ENCODE data around the gene ADARB2. TPM values are rescaled to one million over a fixed set of nuclear protein-coding genes. Genes with fewer than 3 reads are reported as not detected.
A peak's percentile ranks its signal among the peaks of the same experiment; 100 is the strongest.

ADARB2 gene
- total and polyA plus RNA-seq, 7 experiments from 2014 or later: 0.05 to 13.6 (median 6.3) TPM; not detected in 3

- CTCF ChIA-PET: interaction anchor here (0.6 kb wide), 1 partner anchor 101 kb away, joined by 3 read pairs; no protein-coding TSS in a partner anchor
- no peak overlapping the region for H3K27ac ChIP-seq (ENCODE audit: low read depth, low read length)
These were observed 580.3 kb downstream of the ADARB2 start for GRCh38 chr10:1156921-1157614.

DNA sequence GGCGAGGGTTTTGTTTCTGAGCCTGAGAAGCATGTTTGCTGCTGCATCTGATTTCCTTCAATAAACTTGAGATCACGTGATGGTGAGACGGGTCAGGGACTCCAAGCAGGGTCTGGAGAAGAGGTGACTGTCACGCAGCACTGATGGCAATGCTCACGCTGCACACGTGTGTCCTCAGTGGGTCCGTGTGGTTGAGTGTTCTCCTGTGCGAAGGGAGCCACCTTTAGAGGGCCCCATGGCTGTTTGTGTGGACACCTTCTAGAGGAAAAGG lies 580.8 kb downstream of the ADARB2 start:
- H3K36me3 Mint-ChIP-seq: no peaks in the 10 kb centered on the region
- H3K4me3 Mint-ChIP-seq: no peak overlapping the region
- H3K27me3 Mint-ChIP-seq: peaks cover 0 to 7% (median 0%) of the 10 kb centered on the region in 5 donors
- Histone ChIP-seq H3K27ac (ENCODE audit: low read depth, low read length) (no peak overlapping the region), H3K36me3 (ENCODE audit: control insufficient read depth in 2 of 3, insufficient read depth in 3 of 3, low read length in 3 of 3) (no peaks in the 10 kb centered on the region), H3K4me3 (ENCODE audit: low read length) (no peak overlapping the region), H3K4me1 (ENCODE audit: control insufficient read depth in 2 of 2, insufficient read depth in 2 of 2, low read length in 2 of 2) (no peaks in the 10 kb centered on the region), H3K9me3 (ENCODE audit: control insufficient read depth in 2 of 3, low read length in 3 of 3) (no peaks in the 10 kb centered on the region), H3K27me3 (ENCODE audit: control insufficient read depth in 2 of 2, insufficient read depth in 2 of 2, low read length in 2 of 2) (no peaks in the 10 kb centered on the region)
- no peaks in the 10 kb centered on the region for H3K9me3 Mint-ChIP-seq
- ATAC-seq (peak; percentile 6), DNase-seq (no peak)
- H3K27ac Mint-ChIP-seq: no peak overlapping the region
- POLR2A ChIA-PET: no interaction called here
- H3K4me1 Mint-ChIP-seq: peaks cover 0 to 4% (median 0%) of the 10 kb centered on the region in 7 donors
- intact Hi-C loops (cut with micrococcal nuclease): no loop called here
- CTCF ChIA-PET: no interaction called here

More at GRCh38 chr10:1156921-1157614, 580.3 kb downstream of the ADARB2 start:
- Mint-ChIP-seq H3K9me3 (no peaks in the 10 kb centered on the region), H3K36me3 (no peaks in the 10 kb centered on the region), H3K27me3 (peaks cover 0 to 7% (median 0%) of the 10 kb centered on the region in 5 donors), H3K27ac (no peak overlapping the region), H3K4me1 (peaks cover 0 to 4% (median 0%) of the 10 kb centered on the region in 7 donors), H3K4me3 (no peak overlapping the region)
- no peak for DNase-seq
- POLR2A ChIA-PET: no interaction called here
- Histone ChIP-seq H3K9me3 (ENCODE audit: control insufficient read depth in 2 of 3, low read length in 3 of 3) (no peaks in the 10 kb centered on the region), H3K27me3 (ENCODE audit: control insufficient read depth in 2 of 2, insufficient read depth in 2 of 2, low read length in 2 of 2) (no peaks in the 10 kb centered on the region), H3K4me3 (ENCODE audit: low read length) (no peak overlapping the region), H3K36me3 (ENCODE audit: control insufficient read depth in 2 of 3, insufficient read depth in 3 of 3, low read length in 3 of 3) (no peaks in the 10 kb centered on the region), H3K4me1 (ENCODE audit: control insufficient read depth in 2 of 2, insufficient read depth in 2 of 2, low read length in 2 of 2) (no peaks in the 10 kb centered on the region)
- intact Hi-C loops (cut with micrococcal nuclease): no loop called here
- ATAC-seq: no peak

GRCh38 chr10:1155791-1156615 lies 581.3 kb downstream of the ADARB2 start:
- no peaks in the 10 kb centered on the region for H3K36me3 ChIP-seq (ENCODE audit: control insufficient read depth in 2 of 3, insufficient read depth in 3 of 3, low read length in 3 of 3)
- Mint-ChIP-seq H3K27me3 (peaks cover 0 to 7% (median 0%) of the 10 kb centered on the region in 5 donors), H3K4me1 (peaks cover 0 to 4% (median 0%) of the 10 kb centered on the region in 7 donors), H3K4me3 (no peak overlapping the region), H3K27ac (no peak overlapping the region), H3K36me3 (no peaks in the 10 kb centered on the region), H3K9me3 (no peaks in the 10 kb centered on the region)
- H3K4me3 ChIP-seq (ENCODE audit: low read length): no peak overlapping the region
- ATAC-seq: peak; percentile 18
- DNase-seq: no peak
- CTCF ChIA-PET: no interaction called here
- no peak overlapping the region for H3K27ac ChIP-seq (ENCODE audit: low read depth, low read length)
- intact Hi-C loops (cut with micrococcal nuclease): no loop called here
- H3K27me3 ChIP-seq (ENCODE audit: control insufficient read depth in 2 of 2, insufficient read depth in 2 of 2, low read length in 2 of 2): no peaks in the 10 kb centered on the region
- no peaks in the 10 kb centered on the region for H3K4me1 ChIP-seq (ENCODE audit: control insufficient read depth in 2 of 2, insufficient read depth in 2 of 2, low read length in 2 of 2)
- POLR2A ChIA-PET: no interaction called here
- H3K9me3 ChIP-seq (ENCODE audit: control insufficient read depth in 2 of 3, low read length in 3 of 3): no peaks in the 10 kb centered on the region

- ChIA-PET POLR2A (no interaction called here), CTCF (interaction anchor here (0.7 kb wide), 1 partner anchor 44 kb away, joined by 3 read pairs; no protein-coding TSS in a partner anchor)
- ATAC-seq: no peak
These were observed 582.6 kb downstream of the ADARB2 start for GRCh38 chr10:1154531-1155295.

DNA sequence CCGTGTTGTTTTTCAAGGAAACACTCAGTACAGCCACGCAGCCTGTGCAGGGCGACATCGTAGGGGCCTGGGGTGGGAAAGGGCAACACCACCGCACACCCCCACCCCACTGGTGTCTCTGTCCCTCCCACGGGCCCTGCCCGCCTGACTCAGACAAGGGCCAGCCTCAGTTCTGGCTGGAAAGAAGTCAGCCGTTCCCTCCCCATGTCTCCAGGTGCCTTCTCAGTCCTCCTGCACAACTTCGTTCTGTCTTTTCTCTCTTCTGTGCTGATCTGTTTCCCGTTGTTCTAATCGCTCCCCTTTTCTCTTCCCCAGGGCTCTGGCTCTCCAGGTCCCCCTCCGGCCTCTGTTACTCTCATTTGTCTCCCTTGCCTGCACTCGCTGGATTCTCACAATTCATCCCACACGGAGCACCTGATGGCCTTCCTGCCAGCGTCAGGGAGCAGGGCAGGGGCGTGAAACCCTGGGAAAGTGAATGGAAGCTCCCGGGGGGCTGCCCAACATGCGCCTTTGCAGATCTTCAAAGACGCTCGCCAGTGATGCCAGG lies 583.4 kb downstream of the ADARB2 start:
- H3K36me3 Mint-ChIP-seq: no peaks in the 10 kb centered on the region
- Histone ChIP-seq H3K36me3 (ENCODE audit: control insufficient read depth in 2 of 3, insufficient read depth in 3 of 3, low read length in 3 of 3) (no peaks in the 10 kb centered on the region), H3K27ac (ENCODE audit: low read depth, low read length) (no peak overlapping the region), H3K4me1 (ENCODE audit: control insufficient read depth in 2 of 2, insufficient read depth in 2 of 2, low read length in 2 of 2) (no peaks in the 10 kb centered on the region), H3K27me3 (ENCODE audit: control insufficient read depth in 2 of 2, insufficient read depth in 2 of 2, low read length in 2 of 2) (no peaks in the 10 kb centered on the region), H3K4me3 (ENCODE audit: low read length) (no peak overlapping the region), H3K9me3 (ENCODE audit: control insufficient read depth in 2 of 3, low read length in 3 of 3) (no peaks in the 10 kb centered on the region)
- H3K4me3 Mint-ChIP-seq: peak overlapping the region in 1 of 10 donors; percentile 30
- no peak overlapping the region for H3K27ac Mint-ChIP-seq
- intact Hi-C loops (cut with micrococcal nuclease): no loop called here
- CTCF ChIA-PET: interaction anchor here (0.7 kb wide), 1 partner anchor 45 kb away, joined by 3 read pairs; no protein-coding TSS in a partner anchor
- H3K4me1 Mint-ChIP-seq: peaks cover 0 to 6% (median 4%) of the 10 kb centered on the region in 7 donors
- H3K27me3 Mint-ChIP-seq: peaks cover 0 to 7% (median 6%) of the 10 kb centered on the region in 5 donors
- DNase-seq (no peak), ATAC-seq (no peak)
- H3K9me3 Mint-ChIP-seq: peaks cover 0 to 3% (median 0%) of the 10 kb centered on the region in 11 donors
- POLR2A ChIA-PET: interaction anchor here (0.6 kb wide), 1 partner anchor 89 kb away, joined by 3 read pairs; no protein-coding TSS in a partner anchor

More at GRCh38 chr10:1154531-1155295, 582.6 kb downstream of the ADARB2 start:
- Mint-ChIP-seq H3K36me3 (no peaks in the 10 kb centered on the region), H3K4me1 (peaks cover 0 to 4% (median 2%) of the 10 kb centered on the region in 7 donors), H3K27ac (peak overlapping the region in 1 of 9 donors; percentile 48), H3K9me3 (no peaks in the 10 kb centered on the region), H3K4me3 (no peak overlapping the region), H3K27me3 (peaks cover 0 to 7% (median 2%) of the 10 kb centered on the region in 5 donors)
- no peaks in the 10 kb centered on the region for H3K36me3 ChIP-seq (ENCODE audit: control insufficient read depth in 2 of 3, insufficient read depth in 3 of 3, low read length in 3 of 3)
- DNase-seq: no peak
- no peaks in the 10 kb centered on the region for H3K9me3 ChIP-seq (ENCODE audit: control insufficient read depth in 2 of 3, low read length in 3 of 3)
- no peaks in the 10 kb centered on the region for H3K4me1 ChIP-seq (ENCODE audit: control insufficient read depth in 2 of 2, insufficient read depth in 2 of 2, low read length in 2 of 2)
- H3K4me3 ChIP-seq (ENCODE audit: low read length): no peak overlapping the region
- H3K27ac ChIP-seq (ENCODE audit: low read depth, low read length): no peak overlapping the region
- no peaks in the 10 kb centered on the region for H3K27me3 ChIP-seq (ENCODE audit: control insufficient read depth in 2 of 2, insufficient read depth in 2 of 2, low read length in 2 of 2)
- intact Hi-C loops (cut with micrococcal nuclease): no loop called here

DNA sequence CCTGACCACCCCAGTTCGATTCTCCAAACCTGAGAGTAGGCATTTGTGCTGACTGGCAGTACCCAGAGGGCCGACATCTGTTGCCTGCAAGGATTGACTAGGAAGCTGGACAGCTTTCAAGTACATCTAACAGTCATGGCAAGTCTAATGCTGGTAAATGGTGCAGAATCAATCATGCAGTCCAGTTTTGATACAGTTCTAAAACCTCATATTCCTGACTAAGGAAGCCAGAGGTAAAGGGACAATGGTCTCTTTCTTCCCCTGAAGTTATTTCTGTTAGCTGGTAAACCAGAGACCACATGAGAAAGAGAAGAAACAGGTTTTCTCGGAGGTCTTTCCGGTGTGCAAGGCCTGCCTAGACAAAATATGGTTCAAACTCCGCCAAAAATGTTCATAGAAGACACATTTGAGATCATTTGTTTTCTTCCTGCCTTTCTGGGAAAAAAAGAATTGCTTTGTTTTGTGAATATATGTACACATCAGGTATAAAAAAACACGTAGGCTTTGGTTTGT lies 584.0 kb downstream of the ADARB2 start:
- Mint-ChIP-seq H3K4me3 (no peak overlapping the region), H3K27ac (no peak overlapping the region), H3K9me3 (peaks cover 0 to 3% (median 0%) of the 10 kb centered on the region in 11 donors), H3K27me3 (peaks cover 0 to 7% (median 6%) of the 10 kb centered on the region in 5 donors), H3K36me3 (no peaks in the 10 kb centered on the region), H3K4me1 (peaks cover 0 to 6% (median 4%) of the 10 kb centered on the region in 7 donors)
- ChIA-PET CTCF (no interaction called here), POLR2A (interaction anchor here (0.6 kb wide), 1 partner anchor 90 kb away, joined by 3 read pairs; no protein-coding TSS in a partner anchor)
- ATAC-seq: no peak
- intact Hi-C loops (cut with micrococcal nuclease): no loop called here
- Histone ChIP-seq H3K4me3 (ENCODE audit: low read length) (no peak overlapping the region), H3K9me3 (ENCODE audit: control insufficient read depth in 2 of 3, low read length in 3 of 3) (no peaks in the 10 kb centered on the region), H3K36me3 (ENCODE audit: control insufficient read depth in 2 of 3, insufficient read depth in 3 of 3, low read length in 3 of 3) (no peaks in the 10 kb centered on the region), H3K4me1 (ENCODE audit: control insufficient read depth in 2 of 2, insufficient read depth in 2 of 2, low read length in 2 of 2) (no peaks in the 10 kb centered on the region), H3K27ac (ENCODE audit: low read depth, low read length) (no peak overlapping the region), H3K27me3 (ENCODE audit: control insufficient read depth in 2 of 2, insufficient read depth in 2 of 2, low read length in 2 of 2) (no peaks in the 10 kb centered on the region)
- no peak for DNase-seq

Measured in naive thymus-derived CD4-positive, alpha-beta T cell (primary cell).